B cell (primary cell): Measurements from ENCODE around the gene PPIL1. TPM values are rescaled to one million over a fixed set of nuclear protein-coding genes. Genes with fewer than 3 reads are reported as not detected.
A peak's percentile ranks its signal among the peaks of the same experiment; 100 is the strongest.

Experiments used
- ATAC-seq: fragments of 200-7000 bp; cut with Tn5 transposase; one replicate; pipeline ENCODE4 v1.10.0; 2021; ENCODE audit warnings: low read depth, mild to moderate bottlenecking, moderate number of reproducible peaks, moderate library complexity
- CTCF ChIA-PET: fragments of 350-600 bp; sonication (Branson Sonifier 250); formaldehyde crosslinking; loops from one replicate; lab custom pipeline; 2021; ENCODE audit warnings: antibody characterized with exemption, inconsistent platforms; lab: Charles Lee
- POLR2A ChIA-PET: fragments of 350-600 bp; sonication (Branson Sonifier 250); formaldehyde crosslinking; loops from one replicate; lab custom pipeline; 2021; ENCODE audit warnings: antibody characterized with exemption; lab: Charles Lee
- DNase-seq: peaks from one replicate; pipeline ENCODE4 v3.0.0; 2013
- H2AFZ ChIP-seq: 2 replicates; pipeline ENCODE4 v1.6.1; 2012; ENCODE audit warnings: mild to moderate bottlenecking, low read depth, low read length; ENCODE audit not compliant: insufficient read depth, poor library complexity, severe bottlenecking
- H3K27ac ChIP-seq, 2 donors: 1 replicate in 1 of 2; 2 replicates in 1 of 2; pipeline ENCODE4 v1.5.1; 2012 to 2013; ENCODE audit warnings: low read length in 2 of 2, mild to moderate bottlenecking in 2 of 2, moderate library complexity in 1 of 2
- H3K27me3 ChIP-seq, 4 experiments: fragments of 200-600 bp in 1 of 4; sonication (generic) in 1 of 4; replicated peaks in 1 of 4; 1 replicate in 2 of 4; 2 replicates in 2 of 4; pipeline versions ENCODE4 v1.6.1 to v1.7.0; 2013 to 2016; ENCODE audit warnings: low read length in 3 of 4, mild to moderate bottlenecking in 2 of 4, mixed read lengths in 1 of 4, moderate library complexity in 1 of 4; ENCODE audit not compliant: insufficient read depth in 4 of 4, control insufficient read depth in 3 of 4; ENCODE audit errors: control extremely low read depth in 1 of 4
- H3K36me3 ChIP-seq, 2 experiments: replicated peaks in 1 of 2; 1 replicate in 1 of 2; 2 replicates in 1 of 2; pipeline versions ENCODE4 v1.6.1 to v1.7.1; 2013; ENCODE audit warnings: low read length in 1 of 2; ENCODE audit not compliant: insufficient read depth in 2 of 2, control insufficient read depth in 1 of 2; ENCODE audit errors: control extremely low read depth in 1 of 2, extremely low read depth in 1 of 2
- H3K4me1 ChIP-seq, 2 donors: fragments of 200-600 bp in 1 of 2; sonication (generic) in 1 of 2; 1 replicate in 1 of 2; 2 replicates in 1 of 2; pipeline versions ENCODE4 v1.5.1 to v1.6.1; 2013 to 2017; ENCODE audit warnings: low read length in 2 of 2; ENCODE audit not compliant: control insufficient read depth in 2 of 2, insufficient read depth in 2 of 2
- H3K4me2 ChIP-seq: replicated peaks from 2 replicates; pipeline ENCODE3; 2012; ENCODE audit warnings: mild to moderate bottlenecking, low read depth, low read length; ENCODE audit not compliant: poor library complexity, severe bottlenecking
- H3K4me3 ChIP-seq, 5 experiments: fragments of 200-600 bp in 1 of 5; sonication (generic) in 1 of 5; 1 replicate in 3 of 5; 2 replicates in 2 of 5; pipeline versions ENCODE4 v1.5.1 to v1.7.0; 2011 to 2016; ENCODE audit warnings: low read length in 4 of 5, mild to moderate bottlenecking in 4 of 5, low read depth in 2 of 5, control low read depth in 1 of 5, moderate library complexity in 1 of 5; ENCODE audit not compliant: insufficient read depth in 1 of 5; ENCODE audit errors: control extremely low read depth in 1 of 5, extremely low read depth in 1 of 5
- H3K79me2 ChIP-seq: fragments of 200-600 bp; sonication (generic); one replicate; pipeline ENCODE4 v1.6.0; 2016; ENCODE audit warnings: low read length; ENCODE audit not compliant: control insufficient read depth, insufficient read depth
- H3K9ac ChIP-seq: fragments of 200-600 bp; sonication (generic); 2 replicates; pipeline ENCODE4 v1.6.1; 2017; ENCODE audit warnings: mild to moderate bottlenecking, low read length, moderate library complexity
- H3K9me3 ChIP-seq, 3 donors: one replicate each; pipeline versions ENCODE4 v1.6.1 to v1.7.1; 2013; ENCODE audit warnings: low read length in 2 of 3; ENCODE audit not compliant: control insufficient read depth in 2 of 3, insufficient read depth in 1 of 3; ENCODE audit errors: control extremely low read depth in 1 of 3
- H4K20me1 ChIP-seq: 2 replicates; pipeline ENCODE4 v1.6.0; 2012; ENCODE audit warnings: mild to moderate bottlenecking, low read length; ENCODE audit not compliant: insufficient read depth, control insufficient read depth, poor library complexity, severe bottlenecking
- H3K27ac Mint-ChIP-seq: one replicate; pipeline ENCODE4 v1.8.0; 2021; ENCODE audit warnings: mixed read lengths
- H3K27me3 Mint-ChIP-seq: one replicate; pipeline ENCODE4 v1.8.0; 2021; ENCODE audit warnings: mixed read lengths
- H3K4me1 Mint-ChIP-seq: one replicate; pipeline ENCODE4 v1.8.0; 2021; ENCODE audit warnings: mixed read lengths
- H3K4me3 Mint-ChIP-seq: one replicate; pipeline ENCODE4 v1.8.0; 2021; ENCODE audit warnings: mixed read lengths
- H3K9me3 Mint-ChIP-seq: one replicate; pipeline ENCODE4 v1.8.0; 2022; ENCODE audit warnings: mixed read lengths; ENCODE audit not compliant: insufficient read depth
- EZH2 ChIP-seq: IDR thresholded peaks from 2 replicates; pipeline ENCODE4 v1.6.1; 2012; ENCODE audit warnings: borderline replicate concordance, low read depth, mild to moderate bottlenecking, moderate library complexity, low read length; ENCODE audit not compliant: insufficient read depth, poor library complexity, severe bottlenecking
- WGBS: methylation state at CpG from one replicate; pipeline ENCODE4 v1.1.5; 2013; ENCODE audit warnings: missing lambda C conversion rate; ENCODE audit not compliant: insufficient coverage; 5-methylcytosine and 5-hydroxymethylcytosine counted together
- intact Hi-C: fragments of 100-400 bp; cut with micrococcal nuclease; formaldehyde crosslinking; loops from one replicate; pipeline ENCODE4 v1.10.0; 2022
- polyA plus RNA-seq: library from polyadenylated mRNA; depleted of rRNA; stranded (reverse); fragments of >200 nt; gene quantifications from 2 replicates; pipeline ENCODE4 v1.2.3, GENCODE V29; 2012
- total RNA-seq, 2 donors: library from RNA; stranded (reverse); fragments of 120-200 nt in 1 of 2; gene quantifications; 1 replicate in 1 of 2; 2 replicates in 1 of 2; pipeline versions ENCODE4 v1.2.3 to v1.2.4, GENCODE V29; 2013 to 2022
- TF ChIP-seq, protein P1 (sequence below): fragments of 200-600 bp; IDR thresholded peaks from one replicate; pipeline ENCODE4 v1.8.0; 2022; ENCODE audit warnings: antibody characterized with exemption, mild to moderate bottlenecking

PPIL1 gene
- total and polyA plus RNA-seq, 2 donors (not counting 1 experiment from before 2014, with no cell fraction given): 2.9 to 7.0 TPM

DNA sequence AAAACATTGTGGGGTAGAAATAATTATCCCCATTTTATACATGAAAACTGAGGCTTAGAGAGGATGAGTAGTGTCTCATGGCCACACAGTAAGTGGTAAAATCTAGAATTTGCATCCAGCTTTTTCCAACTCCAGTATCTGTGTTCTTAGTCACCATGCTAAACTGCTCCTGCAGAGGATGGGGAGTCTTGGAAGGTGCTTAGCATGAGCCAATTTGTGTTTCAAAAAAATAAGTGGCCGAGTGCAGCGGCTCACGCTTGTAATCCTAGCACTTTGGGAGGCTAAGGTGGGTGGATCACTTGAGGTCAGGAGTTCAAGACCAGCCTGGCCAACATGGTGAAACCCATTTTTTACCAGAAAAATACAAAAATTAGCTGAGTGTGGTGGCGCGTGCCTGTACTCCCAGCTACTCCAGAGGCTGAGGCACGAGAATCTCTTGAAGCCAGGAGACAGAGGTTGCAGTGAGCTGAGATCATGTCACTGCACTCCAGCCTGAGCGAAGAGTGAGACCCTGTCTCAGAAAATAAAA is 13.6 kb upstream of the PPIL1 start:
- ATAC-seq (no peak), DNase-seq (no peak)
- H3K36me3 ChIP-seq: peaks cover 2 to 6% of the 10 kb centered on the region in 2 experiments
- peaks cover 10% of the 10 kb centered on the region for H4K20me1 ChIP-seq
- no peak overlapping the region for H3K4me2 ChIP-seq
- CTCF ChIA-PET: interaction anchor here (0.8 to 2.3 kb wide), 5 partner anchors 8 to 322 kb away, joined by 3 to 11 read pairs (median 4); partner anchors contain the start of genes MTCH1 and PPIL1
- H3K27me3 ChIP-seq: no peaks in the 10 kb centered on the region
- 100% methylated on average over 4 of the region's 7 CpGs for WGBS
- H3K4me3 Mint-ChIP-seq: no peak overlapping the region
- H3K79me2 ChIP-seq: peaks cover 35% of the 10 kb centered on the region
- H3K4me3 ChIP-seq: no peak overlapping the region
- H3K4me1 ChIP-seq: peaks cover 17 to 22% of the 10 kb centered on the region in 2 donors
- intact Hi-C loops: loop anchor here (5.0 kb wide), 3 partner anchors 99 to 464 kb away; partner anchors contain the start of genes MTCH1 and RNF8
- peaks cover 35% of the 10 kb centered on the region for H3K4me1 Mint-ChIP-seq
- no peaks in the 10 kb centered on the region for H3K9me3 Mint-ChIP-seq
- no peak overlapping the region for H3K27ac Mint-ChIP-seq
- no peak for TF ChIP-seq EZH2
- TF ChIP-seq, protein P1, sequence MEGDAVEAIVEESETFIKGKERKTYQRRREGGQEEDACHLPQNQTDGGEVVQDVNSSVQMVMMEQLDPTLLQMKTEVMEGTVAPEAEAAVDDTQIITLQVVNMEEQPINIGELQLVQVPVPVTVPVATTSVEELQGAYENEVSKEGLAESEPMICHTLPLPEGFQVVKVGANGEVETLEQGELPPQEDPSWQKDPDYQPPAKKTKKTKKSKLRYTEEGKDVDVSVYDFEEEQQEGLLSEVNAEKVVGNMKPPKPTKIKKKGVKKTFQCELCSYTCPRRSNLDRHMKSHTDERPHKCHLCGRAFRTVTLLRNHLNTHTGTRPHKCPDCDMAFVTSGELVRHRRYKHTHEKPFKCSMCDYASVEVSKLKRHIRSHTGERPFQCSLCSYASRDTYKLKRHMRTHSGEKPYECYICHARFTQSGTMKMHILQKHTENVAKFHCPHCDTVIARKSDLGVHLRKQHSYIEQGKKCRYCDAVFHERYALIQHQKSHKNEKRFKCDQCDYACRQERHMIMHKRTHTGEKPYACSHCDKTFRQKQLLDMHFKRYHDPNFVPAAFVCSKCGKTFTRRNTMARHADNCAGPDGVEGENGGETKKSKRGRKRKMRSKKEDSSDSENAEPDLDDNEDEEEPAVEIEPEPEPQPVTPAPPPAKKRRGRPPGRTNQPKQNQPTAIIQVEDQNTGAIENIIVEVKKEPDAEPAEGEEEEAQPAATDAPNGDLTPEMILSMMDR: no peak
- POLR2A ChIA-PET: no interaction called here
- no peaks in the 10 kb centered on the region for H3K27me3 Mint-ChIP-seq
- H2AFZ ChIP-seq: no peak overlapping the region
- H3K27ac ChIP-seq: no peak overlapping the region
- H3K9me3 ChIP-seq: no peaks in the 10 kb centered on the region
- no peak overlapping the region for H3K9ac ChIP-seq

DNA sequence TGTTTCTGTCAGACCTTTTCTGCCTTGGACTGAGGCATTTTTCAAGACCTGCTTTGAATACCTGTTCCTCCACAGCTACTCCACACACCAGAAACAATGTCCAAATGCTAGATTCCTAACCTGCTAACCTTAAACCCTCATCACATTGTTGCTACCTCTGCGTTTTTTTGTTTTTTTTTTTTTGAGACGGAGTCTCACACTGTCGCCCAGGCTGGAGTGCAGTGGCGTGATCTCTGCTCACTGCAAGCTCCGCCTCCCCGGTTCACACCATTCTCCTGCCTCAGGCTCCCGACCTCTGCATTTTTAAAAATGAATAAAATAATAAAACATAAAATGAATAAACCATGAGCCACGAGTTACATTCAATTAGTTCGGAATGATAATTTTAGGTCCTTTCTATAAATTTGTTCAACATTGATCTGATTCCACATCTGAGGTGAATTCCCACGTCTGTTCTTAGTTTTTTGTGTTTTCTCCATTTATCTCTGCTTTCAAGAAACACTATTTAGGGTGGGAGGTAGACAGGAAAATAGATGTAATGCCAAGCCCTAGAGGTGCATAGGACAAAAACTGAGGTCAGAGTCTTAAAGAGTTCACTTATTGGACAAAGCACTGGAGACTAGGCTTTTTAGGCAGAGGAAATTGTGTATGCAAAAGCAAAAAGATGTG is 12.5 kb upstream of the PPIL1 start:
- no peaks in the 10 kb centered on the region for H3K9me3 Mint-ChIP-seq
- H3K27me3 Mint-ChIP-seq: no peaks in the 10 kb centered on the region
- ChIA-PET POLR2A (interaction anchor here (0.7 to 2.6 kb wide), 2 partner anchors 12 to 68 kb away, joined by 3 to 24 read pairs; partner anchors contain the start of gene PPIL1), CTCF (interaction anchor here (0.6 to 4.2 kb wide), 2 partner anchors 13 to 282 kb away, joined by 3 to 72 read pairs; partner anchors contain the start of gene PPIL1)
- Histone ChIP-seq H3K27me3 (no peaks in the 10 kb centered on the region), H3K4me2 (peak overlapping the region; percentile 77), H3K4me3 (peak overlapping the region in 1 of 5 experiments; percentile 68), H3K79me2 (peaks cover 25% of the 10 kb centered on the region), H4K20me1 (peaks cover 5% of the 10 kb centered on the region), H3K27ac (no peak overlapping the region), H3K9ac (no peak overlapping the region), H3K9me3 (no peaks in the 10 kb centered on the region), H3K4me1 (peaks cover 17 to 22% of the 10 kb centered on the region in 2 donors), H2AFZ (no peak overlapping the region), H3K36me3 (peaks cover 0 to 4% of the 10 kb centered on the region in 2 experiments)
- WGBS: 80% methylated on average over 1 of the region's 10 CpGs
- ATAC-seq (no peak), DNase-seq (peak; percentile 17)
- intact Hi-C loops: loop anchor here (5.0 kb wide), 3 partner anchors 100 to 465 kb away; partner anchors contain the start of genes MTCH1 and RNF8
- H3K4me1 Mint-ChIP-seq: peaks cover 35% of the 10 kb centered on the region
- peak overlapping the region; percentile 90 for H3K4me3 Mint-ChIP-seq
- TF ChIP-seq, protein P1: no peak
- no peak for TF ChIP-seq EZH2
- H3K27ac Mint-ChIP-seq: peak overlapping the region; percentile 5
